DMS153 treated with DMSO at 0.1 percent for 48 hours (cell line): ENCODE data around the gene MTX2.
A peak's percentile ranks its signal among the peaks of the same experiment; 100 is the strongest.
"Not testable (repeated sequence)": the region's sequence is repeated elsewhere in the genome, so short reads cannot be mapped to it uniquely, and the experiment has no call there.

ENCODE experiments used
- DNase-seq: peaks from one replicate; lab custom pipeline; 2025; ENCODE audit not compliant: unreplicated experiment; lab: John Stamatoyannopoulos, UW

Gene MTX2

GRCh38 chr2:176284461-176285049 lies 15.3 kb downstream of the MTX2 start:
- no peak for DNase-seq

- no peak for DNase-seq
Observed at GRCh38 chr2:176285321-176285720, 16.1 kb downstream of the MTX2 start.

- no peak for DNase-seq
Observed at GRCh38 chr2:176291335-176291734, 22.1 kb downstream of the MTX2 start.

GRCh38 chr2:176291809-176292283 lies 22.6 kb downstream of the MTX2 start:
- DNase-seq: no peak

- DNase-seq: no peak
Observed at GRCh38 chr2:176292608-176293007, 23.4 kb downstream of the MTX2 start.

- DNase-seq: no peak
Observed at GRCh38 chr2:176293334-176293733, 24.1 kb downstream of the MTX2 start.

- DNase-seq: no peak
Observed at GRCh38 chr2:176297067-176297466, 27.8 kb downstream of the MTX2 start.

GRCh38 chr2:176297737-176298136 lies 28.5 kb downstream of the MTX2 start:
- no peak for DNase-seq

- not testable (repeated sequence) for DNase-seq
Observed at GRCh38 chr2:176306020-176306419, 36.8 kb downstream of the MTX2 start.

- no peak for DNase-seq
Observed at GRCh38 chr2:176317199-176317598, 48.0 kb downstream of the MTX2 start.

GRCh38 chr2:176317623-176318065 lies 48.4 kb downstream of the MTX2 start:
- DNase-seq: no peak

GRCh38 chr2:176321916-176322315 lies 52.7 kb downstream of the MTX2 start:
- DNase-seq: no peak

GRCh38 chr2:176324862-176325261 lies 55.6 kb downstream of the MTX2 start:
- no peak for DNase-seq

- DNase-seq: peak; percentile 82
Observed at GRCh38 chr2:176325732-176326131, 56.5 kb downstream of the MTX2 start.

GRCh38 chr2:176328149-176328548 lies 58.9 kb downstream of the MTX2 start:
- DNase-seq: no peak

GRCh38 chr2:176330612-176331011 lies 61.4 kb downstream of the MTX2 start:
- no peak for DNase-seq

- no peak for DNase-seq
Observed at GRCh38 chr2:176331646-176332045, 62.4 kb downstream of the MTX2 start.

GRCh38 chr2:176334729-176335128 lies 65.5 kb downstream of the MTX2 start:
- DNase-seq: no peak

- DNase-seq: no peak
Observed at GRCh38 chr2:176338395-176338794, 69.2 kb downstream of the MTX2 start.

GRCh38 chr2:176339208-176339607 lies 70.0 kb downstream of the MTX2 start:
- DNase-seq: no peak

GRCh38 chr2:176356251-176356650 lies 87.0 kb downstream of the MTX2 start:
- DNase-seq: no peak

- no peak for DNase-seq
Observed at GRCh38 chr2:176364273-176364977, 95.2 kb downstream of the MTX2 start.

- DNase-seq: no peak
Observed at GRCh38 chr2:176368349-176368748, 99.1 kb downstream of the MTX2 start.
